OCI-LY7 (cell line): ENCODE results near the gene MRAS. TPM values are rescaled to one million over a fixed set of nuclear protein-coding genes. Genes with fewer than 3 reads are reported as not detected.

Experiments used
- BruUV-seq: library from RNA; stranded (reverse); fragments of 400-500 nt; replicated peaks from 2 replicates; lab custom pipeline; 2021; lab: Mats Ljungman, UMichigan
- CTCF ChIA-PET: fragments of 300-600 bp; sonication (Branson Sonifier 250); formaldehyde crosslinking; loops from one replicate; lab custom pipeline; 2022; ENCODE audit warnings: antibody characterized with exemption; ENCODE audit not compliant: unreplicated experiment; lab: Charles Lee
- POLR2A ChIA-PET: fragments of 300-600 bp; sonication (Branson Sonifier 250); formaldehyde crosslinking; loops from one replicate; lab custom pipeline; 2022; ENCODE audit warnings: antibody characterized with exemption; lab: Charles Lee
- DNase-seq: peaks from one replicate; pipeline ENCODE4 v3.0.0-alpha.2; 2015; ENCODE audit warnings: low spot score
- H2AFZ ChIP-seq: fragments of 200-600 bp; sonication (generic), shearing (Covaris generic); 2 replicates; pipeline ENCODE4 v1.6.1; 2014; ENCODE audit warnings: mild to moderate bottlenecking, antibody characterized with exemption, low read length, moderate library complexity
- H3K27ac ChIP-seq: fragments of 200-600 bp; sonication (generic); 2 replicates; pipeline ENCODE4 v1.5.1; 2014; ENCODE audit warnings: mixed run types, low read depth, mild to moderate bottlenecking, moderate library complexity, low read length, inconsistent platforms; ENCODE audit not compliant: poor library complexity, severe bottlenecking
- H3K36me3 ChIP-seq: fragments of 200-600 bp; sonication (generic); 2 replicates; pipeline ENCODE4 v1.6.1; 2014; ENCODE audit warnings: mild to moderate bottlenecking, antibody characterized with exemption, low read length, moderate library complexity, mixed read lengths; ENCODE audit not compliant: insufficient read depth
- H3K4me1 ChIP-seq: fragments of 200-600 bp; sonication (generic); 2 replicates; pipeline ENCODE4 v1.5.1; 2014; ENCODE audit warnings: mild to moderate bottlenecking, low read length; ENCODE audit not compliant: insufficient read depth, poor library complexity, severe bottlenecking
- H3K4me2 ChIP-seq: fragments of 200-600 bp; sonication (generic); 2 replicates; pipeline ENCODE4 v1.6.1; 2014; ENCODE audit warnings: mild to moderate bottlenecking, low read length
- H3K4me3 ChIP-seq: fragments of 200-600 bp; sonication (generic); 2 replicates; pipeline ENCODE4 v1.5.1; 2014; ENCODE audit warnings: mild to moderate bottlenecking, low read depth, low read length; ENCODE audit not compliant: poor library complexity, severe bottlenecking
- H3K79me2 ChIP-seq: fragments of 200-600 bp; sonication (generic); 2 replicates; pipeline ENCODE4 v1.6.1; 2016; ENCODE audit warnings: low read depth, mild to moderate bottlenecking, low read length, moderate library complexity, mixed read lengths; ENCODE audit not compliant: insufficient read depth
- H3K9me2 ChIP-seq: fragments of 200-600 bp; sonication (generic); 2 replicates; pipeline ENCODE4 v1.6.1; 2016; ENCODE audit warnings: mild to moderate bottlenecking, low read length, mixed read lengths; ENCODE audit not compliant: insufficient read depth
- H3K9me3 ChIP-seq: fragments of 200-600 bp; sonication (generic); 2 replicates; pipeline ENCODE4 v1.6.1; 2014; ENCODE audit warnings: mild to moderate bottlenecking, mixed run types, low read length, mixed read lengths
- H4K20me1 ChIP-seq: fragments of 200-600 bp; sonication (generic); 2 replicates; pipeline ENCODE4 v1.6.1; 2014; ENCODE audit warnings: mild to moderate bottlenecking, antibody characterized with exemption, low read length, moderate library complexity, mixed read lengths; ENCODE audit not compliant: insufficient read depth
- CTCF ChIP-seq: fragments of 200-600 bp; sonication (generic); conservative IDR thresholded peaks from 2 replicates; pipeline ENCODE4 v1.5.1; 2014; ENCODE audit warnings: mild to moderate bottlenecking, antibody characterized with exemption, low read length, moderate library complexity, mixed read lengths
- EZH2phosphoT487 ChIP-seq: fragments of 200-600 bp; sonication (generic); IDR thresholded peaks from 2 replicates; pipeline ENCODE4 v1.6.1; 2018; ENCODE audit warnings: low read depth, borderline replicate concordance, mild to moderate bottlenecking, mixed run types, antibody characterized with exemption, low read length, moderate library complexity, mixed read lengths
- intact Hi-C: fragments of 100-400 bp; cut with micrococcal nuclease; formaldehyde crosslinking; loops from one replicate; pipeline ENCODE4 v1.10.0; 2022; ENCODE audit not compliant: unreplicated experiment
- total RNA-seq, 2 experiments: library from RNA; depleted of rRNA in 1 of 2; stranded (reverse); fragments of >200 nt in 1 of 2; shearing (Covaris generic) in 1 of 2; gene quantifications; 2 replicates each; pipeline ENCODE4 v1.2.3, GENCODE V29; 2014 to 2022

Gene MRAS
- total RNA-seq, 2 experiments from 2014 or later, result not detected

GRCh38 chr3:138365253-138365555 is 16.8 kb downstream of the MRAS start:
- Histone ChIP-seq H3K4me3 (no peak overlapping the region), H3K9me2 (no peaks in the 10 kb centered on the region), H4K20me1 (no peaks in the 10 kb centered on the region), H2AFZ (no peak overlapping the region), H3K9me3 (no peaks in the 10 kb centered on the region), H3K4me2 (no peak overlapping the region), H3K79me2 (no peaks in the 10 kb centered on the region), H3K4me1 (no peaks in the 10 kb centered on the region), H3K36me3 (no peaks in the 10 kb centered on the region), H3K27ac (no peak overlapping the region)
- BruUV-seq, result no TSS peak
- TF ChIP-seq EZH2phosphoT487, result no peak
- no peak for TF ChIP-seq CTCF
- ChIA-PET POLR2A (no interaction called here), CTCF (no interaction called here)
- no peak for DNase-seq
- intact Hi-C loops, result no loop called here

- Histone ChIP-seq H3K4me3 (no peak overlapping the region), H3K36me3 (no peaks in the 10 kb centered on the region), H3K9me2 (no peaks in the 10 kb centered on the region), H3K4me2 (no peak overlapping the region), H2AFZ (no peak overlapping the region), H3K27ac (no peak overlapping the region), H3K4me1 (peaks cover 6% of the 10 kb centered on the region), H4K20me1 (no peaks in the 10 kb centered on the region), H3K79me2 (no peaks in the 10 kb centered on the region), H3K9me3 (no peaks in the 10 kb centered on the region)
- POLR2A ChIA-PET, result no interaction called here
- TF ChIP-seq CTCF (no peak), EZH2phosphoT487 (no peak)
- intact Hi-C loops, result no loop called here
- no TSS peak for BruUV-seq
- DNase-seq, result no peak
- CTCF ChIA-PET, result no interaction called here
Measured at GRCh38 chr3:138366006-138366759, 17.8 kb downstream of the MRAS start.

- Histone ChIP-seq H4K20me1 (no peaks in the 10 kb centered on the region), H3K79me2 (no peaks in the 10 kb centered on the region), H3K9me3 (no peaks in the 10 kb centered on the region), H3K36me3 (no peaks in the 10 kb centered on the region), H3K4me2 (no peak overlapping the region), H2AFZ (no peak overlapping the region), H3K4me3 (no peak overlapping the region), H3K4me1 (peaks cover 17% of the 10 kb centered on the region), H3K9me2 (no peaks in the 10 kb centered on the region), H3K27ac (no peak overlapping the region)
- BruUV-seq, result no TSS peak
- no peak for TF ChIP-seq CTCF
- TF ChIP-seq EZH2phosphoT487, result no peak
- CTCF ChIA-PET, result no interaction called here
- intact Hi-C loops, result no loop called here
- DNase-seq, result no peak
- POLR2A ChIA-PET, result interaction anchor here (0.6 kb wide), 1 partner anchor 404 kb away, joined by 3 read pairs; no protein-coding TSS in a partner anchor
Measured at GRCh38 chr3:138367326-138367850, 19.0 kb downstream of the MRAS start.
